Raji (cell line): ENCODE results near the gene PRKCE.

Experiments
- POLR2A ChIP-seq: IDR thresholded peaks from 2 replicates; pipeline ENCODE4 v1.6.1; 2011; ENCODE audit warnings: low read depth, low read length, control low read depth; ENCODE audit not compliant: insufficient read depth

The PRKCE gene

GRCh38 chr2:46167406-46167805 is 515.9 kb downstream of the PRKCE start:
- TF ChIP-seq POLR2A, result no peak

GRCh38 chr2:46167924-46168323 is 516.4 kb downstream of the PRKCE start:
- TF ChIP-seq POLR2A, result no peak

GRCh38 chr2:46169467-46169866 is 518.0 kb downstream of the PRKCE start:
- no peak for TF ChIP-seq POLR2A

GRCh38 chr2:46170026-46170425 is 518.6 kb downstream of the PRKCE start:
- no peak for TF ChIP-seq POLR2A

- no peak for TF ChIP-seq POLR2A
Observed at GRCh38 chr2:46170611-46171350, 519.3 kb downstream of the PRKCE start.

- no peak for TF ChIP-seq POLR2A
Observed at GRCh38 chr2:46171411-46171953, 520.0 kb downstream of the PRKCE start.

- TF ChIP-seq POLR2A, result no peak
Observed at GRCh38 chr2:46171996-46172546, 520.6 kb downstream of the PRKCE start.

- TF ChIP-seq POLR2A, result no peak
Observed at GRCh38 chr2:46173030-46173429, 521.6 kb downstream of the PRKCE start.

GRCh38 chr2:46173636-46174250 is 522.3 kb downstream of the PRKCE start:
- no peak for TF ChIP-seq POLR2A

- TF ChIP-seq POLR2A, result no peak
Observed at GRCh38 chr2:46174345-46175170, 523.1 kb downstream of the PRKCE start.

GRCh38 chr2:46175419-46175818 is 523.9 kb downstream of the PRKCE start:
- no peak for TF ChIP-seq POLR2A

- TF ChIP-seq POLR2A, result no peak
Observed at GRCh38 chr2:46177461-46178089, 526.1 kb downstream of the PRKCE start.

GRCh38 chr2:46179037-46179621 is 527.7 kb downstream of the PRKCE start:
- no peak for TF ChIP-seq POLR2A

GRCh38 chr2:46180189-46180588 is 528.7 kb downstream of the PRKCE start:
- TF ChIP-seq POLR2A, result no peak
